ENCODE data around the gene MUC20. TPM values are rescaled to one million over a fixed set of nuclear protein-coding genes. Genes with fewer than 3 reads are reported as not detected.

Gene MUC20
- total RNA-seq, 4 donors from 2014 or later = 2.3 to 8.3 (median 3.3) TPM

GRCh38 chr3:195773956-195774537 lies 53.3 kb downstream of the MUC20 start:
- TF ChIP-seq, protein P1, sequence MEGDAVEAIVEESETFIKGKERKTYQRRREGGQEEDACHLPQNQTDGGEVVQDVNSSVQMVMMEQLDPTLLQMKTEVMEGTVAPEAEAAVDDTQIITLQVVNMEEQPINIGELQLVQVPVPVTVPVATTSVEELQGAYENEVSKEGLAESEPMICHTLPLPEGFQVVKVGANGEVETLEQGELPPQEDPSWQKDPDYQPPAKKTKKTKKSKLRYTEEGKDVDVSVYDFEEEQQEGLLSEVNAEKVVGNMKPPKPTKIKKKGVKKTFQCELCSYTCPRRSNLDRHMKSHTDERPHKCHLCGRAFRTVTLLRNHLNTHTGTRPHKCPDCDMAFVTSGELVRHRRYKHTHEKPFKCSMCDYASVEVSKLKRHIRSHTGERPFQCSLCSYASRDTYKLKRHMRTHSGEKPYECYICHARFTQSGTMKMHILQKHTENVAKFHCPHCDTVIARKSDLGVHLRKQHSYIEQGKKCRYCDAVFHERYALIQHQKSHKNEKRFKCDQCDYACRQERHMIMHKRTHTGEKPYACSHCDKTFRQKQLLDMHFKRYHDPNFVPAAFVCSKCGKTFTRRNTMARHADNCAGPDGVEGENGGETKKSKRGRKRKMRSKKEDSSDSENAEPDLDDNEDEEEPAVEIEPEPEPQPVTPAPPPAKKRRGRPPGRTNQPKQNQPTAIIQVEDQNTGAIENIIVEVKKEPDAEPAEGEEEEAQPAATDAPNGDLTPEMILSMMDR (IDR thresholded peaks at IDR 0.05; ENCODE audit: low read depth) = no peak

DNA sequence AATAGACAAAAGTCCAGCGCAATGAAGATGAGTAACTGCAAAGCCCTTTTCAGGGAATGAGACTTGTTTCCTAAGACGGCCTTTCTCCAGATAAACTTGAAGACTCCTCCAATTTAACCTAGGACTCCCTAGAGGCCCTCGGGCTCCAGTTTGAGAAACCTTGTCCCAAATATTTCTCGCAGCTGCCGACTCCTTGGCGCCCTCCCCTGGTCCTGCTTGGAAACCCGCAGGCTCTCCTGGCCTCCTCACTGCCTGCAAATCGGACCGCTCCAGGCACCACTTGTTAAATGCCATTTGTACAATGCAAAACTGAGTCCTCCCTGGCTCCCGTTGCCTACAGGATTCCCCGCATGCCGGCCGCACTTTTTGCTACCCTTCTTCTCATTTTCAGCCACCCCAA lies 54.1 kb downstream of the MUC20 start:
- TF ChIP-seq, protein P1 (IDR thresholded peaks at IDR 0.05; ENCODE audit: low read depth) = no peak

DNA sequence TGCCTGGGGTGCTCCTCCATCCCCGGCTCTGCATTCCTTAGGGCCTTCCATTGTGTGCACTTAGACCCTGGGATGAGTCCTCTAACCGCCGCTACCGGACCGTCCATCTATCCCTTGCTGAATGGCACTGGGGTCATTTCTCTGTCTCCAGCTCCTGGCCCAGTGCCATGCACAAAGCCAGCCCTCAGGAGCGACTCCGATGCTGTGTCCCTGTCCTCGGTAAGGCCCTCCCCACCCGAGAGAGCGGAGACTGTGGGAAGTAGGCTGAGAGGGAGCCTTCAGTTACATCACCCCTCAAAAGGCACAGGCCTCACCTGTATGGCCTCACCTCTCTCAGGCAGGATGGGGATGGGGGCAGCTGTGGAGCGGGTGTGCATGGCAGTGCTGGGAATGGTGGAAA lies 57.2 kb downstream of the MUC20 start:
- TF ChIP-seq, protein P1 (IDR thresholded peaks at IDR 0.05; ENCODE audit: low read depth) = no peak

Small RNA genes within 50 kb of the gene (small RNA-seq; reads per million reads assigned to genes)
- gene MIR570 = not detected

Other genes starting within 250 kb of the MUC20 start
- gene PPP1R2, start 177.7 kb upstream of the MUC20 start, total RNA-seq = 10 to 100 TPM; 38.4 to 92.5 (median 50.7) TPM
- gene APOD, start 137.0 kb upstream of the MUC20 start, total RNA-seq = 1,000 to 10,000 TPM in 2 of 4 donors, 100 to 1,000 TPM in 2; 717 to 1,841 (median 1,266) TPM
- gene MUC4, start 91.0 kb downstream of the MUC20 start, total RNA-seq = not detected
- gene TNK2, start 187.6 kb downstream of the MUC20 start, total RNA-seq = 10 to 100 TPM in 3 of 4 donors, 1 to 10 TPM in 1; 9.9 to 78.2 (median 16.8) TPM

All from subcutaneous adipose tissue (tissue), 4 donors.